ENCODE data around the gene PAX7. TPM values are rescaled to one million over a fixed set of nuclear protein-coding genes. Genes with fewer than 3 reads are reported as not detected.

The PAX7 gene
- total RNA-seq, 4 donors from 2014 or later = 1.8 to 5.1 (median 3.9) TPM

GRCh38 chr1:18636596-18637508 lies 6.2 kb downstream of the PAX7 start:
- peak overlapping the region in 2 of 4 donors; percentile 29 to 63 for H3K27ac ChIP-seq
- peak overlapping the region in 3 of 4 donors; percentile 7 to 24 (median 17) for H3K4me3 ChIP-seq
- in situ Hi-C loops (cut with MboI; ENCODE audit: low sequenced_read_pairs in 4 of 4) (no loop called here), intact Hi-C loops (cut with DNase I; ENCODE audit: low total_unique reads) (no loop called here)
- DNase-seq (no peak), ATAC-seq (peak in 1 of 2 donors; percentile 19)
- H3K27me3 ChIP-seq = peaks cover 86 to 99% (median 98%) of the 10 kb centered on the region in 3 donors
- no peaks in the 10 kb centered on the region for H3K4me1 ChIP-seq
- H3K36me3 ChIP-seq = no peaks in the 10 kb centered on the region
- no peaks in the 10 kb centered on the region for H3K9me3 ChIP-seq
- TF ChIP-seq, protein P1, sequence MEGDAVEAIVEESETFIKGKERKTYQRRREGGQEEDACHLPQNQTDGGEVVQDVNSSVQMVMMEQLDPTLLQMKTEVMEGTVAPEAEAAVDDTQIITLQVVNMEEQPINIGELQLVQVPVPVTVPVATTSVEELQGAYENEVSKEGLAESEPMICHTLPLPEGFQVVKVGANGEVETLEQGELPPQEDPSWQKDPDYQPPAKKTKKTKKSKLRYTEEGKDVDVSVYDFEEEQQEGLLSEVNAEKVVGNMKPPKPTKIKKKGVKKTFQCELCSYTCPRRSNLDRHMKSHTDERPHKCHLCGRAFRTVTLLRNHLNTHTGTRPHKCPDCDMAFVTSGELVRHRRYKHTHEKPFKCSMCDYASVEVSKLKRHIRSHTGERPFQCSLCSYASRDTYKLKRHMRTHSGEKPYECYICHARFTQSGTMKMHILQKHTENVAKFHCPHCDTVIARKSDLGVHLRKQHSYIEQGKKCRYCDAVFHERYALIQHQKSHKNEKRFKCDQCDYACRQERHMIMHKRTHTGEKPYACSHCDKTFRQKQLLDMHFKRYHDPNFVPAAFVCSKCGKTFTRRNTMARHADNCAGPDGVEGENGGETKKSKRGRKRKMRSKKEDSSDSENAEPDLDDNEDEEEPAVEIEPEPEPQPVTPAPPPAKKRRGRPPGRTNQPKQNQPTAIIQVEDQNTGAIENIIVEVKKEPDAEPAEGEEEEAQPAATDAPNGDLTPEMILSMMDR (IDR thresholded peaks at IDR 0.05 in 4 of 5, conservative IDR thresholded peaks at IDR 0.05 in 1 of 5) = no peak
- TF ChIP-seq POLR2A (IDR thresholded peaks at IDR 0.05) = no peak

- Histone ChIP-seq H3K27ac (peak overlapping the region in 2 of 4 donors; percentile 29 to 63), H3K36me3 (no peaks in the 10 kb centered on the region), H3K4me1 (no peaks in the 10 kb centered on the region), H3K4me3 (peak overlapping the region in 1 of 4 donors; percentile 24), H3K9me3 (no peaks in the 10 kb centered on the region), H3K27me3 (peaks cover 85 to 99% (median 98%) of the 10 kb centered on the region in 3 donors)
- TF ChIP-seq, protein P1 (IDR thresholded peaks at IDR 0.05 in 4 of 5, conservative IDR thresholded peaks at IDR 0.05 in 1 of 5) = no peak
- TF ChIP-seq POLR2A (IDR thresholded peaks at IDR 0.05) = no peak
- intact Hi-C loops (cut with DNase I; ENCODE audit: low total_unique reads) (no loop called here), in situ Hi-C loops (cut with MboI; ENCODE audit: low sequenced_read_pairs in 4 of 4) (no loop called here)
- DNase-seq (no peak), ATAC-seq (no peak)
Observed at GRCh38 chr1:18637511-18637960, 6.9 kb downstream of the PAX7 start.

DNA sequence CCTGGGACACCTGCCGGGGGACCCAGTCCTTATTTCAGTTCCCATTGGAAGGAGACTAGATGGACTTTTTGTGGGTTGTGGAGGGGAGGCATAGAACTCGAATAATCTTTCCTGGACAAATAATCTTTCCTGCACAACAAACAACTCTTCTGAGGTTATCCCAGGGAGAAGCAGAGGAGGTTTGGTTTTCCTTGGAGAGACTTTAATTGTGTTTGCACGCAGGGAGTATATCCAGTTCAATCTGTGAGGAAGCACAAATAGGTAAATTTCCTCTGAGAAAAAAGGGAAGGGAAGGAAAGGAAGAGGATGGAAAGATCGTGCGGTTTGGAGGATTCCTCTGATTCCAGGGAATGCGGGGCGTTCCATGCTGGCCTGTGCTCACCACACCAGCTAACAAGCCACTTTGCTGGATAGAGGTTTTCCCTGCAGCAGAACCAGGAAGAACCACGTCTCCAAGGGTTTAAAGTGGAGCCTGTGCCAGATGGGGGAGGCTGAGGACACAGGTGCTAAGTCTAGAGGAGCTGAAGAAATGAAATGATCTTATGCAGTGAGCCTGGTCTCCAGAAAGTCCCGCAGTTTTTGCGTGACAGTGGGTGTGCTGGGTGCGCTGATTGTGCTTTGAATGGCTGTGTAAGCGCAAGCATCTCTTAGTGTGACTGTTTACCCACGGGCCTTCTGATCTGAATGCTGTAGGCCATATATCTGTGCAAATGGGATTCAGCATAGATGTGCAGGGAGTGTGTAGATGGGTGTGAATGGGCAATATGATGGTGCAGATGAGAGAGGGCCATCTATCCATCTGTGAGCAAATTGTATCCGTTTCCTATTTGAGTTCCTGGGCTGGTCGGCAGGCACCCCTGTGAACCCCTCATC lies 7.6 kb downstream of the PAX7 start:
- no peaks in the 10 kb centered on the region for H3K9me3 ChIP-seq
- peak overlapping the region in 1 of 4 donors; percentile 24 for H3K4me3 ChIP-seq
- in situ Hi-C loops (cut with MboI; ENCODE audit: low sequenced_read_pairs in 4 of 4) = no loop called here
- H3K4me1 ChIP-seq = peaks cover 0 to 3% of the 10 kb centered on the region in 2 donors
- peaks cover 80 to 99% (median 98%) of the 10 kb centered on the region in 3 donors for H3K27me3 ChIP-seq
- H3K27ac ChIP-seq = peak overlapping the region in 2 of 4 donors; percentile 5 to 63
- DNase-seq = no peak
- TF ChIP-seq, protein P1 (IDR thresholded peaks at IDR 0.05 in 4 of 5, conservative IDR thresholded peaks at IDR 0.05 in 1 of 5) = no peak
- TF ChIP-seq POLR2A (IDR thresholded peaks at IDR 0.05) = no peak
- intact Hi-C loops (cut with DNase I; ENCODE audit: low total_unique reads) = no loop called here
- no peak for ATAC-seq
- no peaks in the 10 kb centered on the region for H3K36me3 ChIP-seq

GRCh38 chr1:18638835-18639364 lies 8.3 kb downstream of the PAX7 start:
- intact Hi-C loops (cut with DNase I; ENCODE audit: low total_unique reads) = no loop called here
- in situ Hi-C loops (cut with MboI; ENCODE audit: low sequenced_read_pairs in 4 of 4) = no loop called here
- Histone ChIP-seq H3K27ac (peak overlapping the region in 1 of 4 donors; percentile 63), H3K9me3 (no peaks in the 10 kb centered on the region), H3K27me3 (peaks cover 81 to 99% (median 98%) of the 10 kb centered on the region in 3 donors), H3K36me3 (no peaks in the 10 kb centered on the region), H3K4me3 (no peak overlapping the region), H3K4me1 (peaks cover 0 to 8% of the 10 kb centered on the region in 2 donors)
- no peak for TF ChIP-seq POLR2A (IDR thresholded peaks at IDR 0.05)
- TF ChIP-seq, protein P1 (IDR thresholded peaks at IDR 0.05 in 4 of 5, conservative IDR thresholded peaks at IDR 0.05 in 1 of 5) = no peak
- no peak for DNase-seq
- no peak for ATAC-seq
